H1 (cell line): Measurements from ENCODE around the gene PCTP. TPM values are rescaled to one million over a fixed set of nuclear protein-coding genes. Genes with fewer than 3 reads are reported as not detected.

Source experiments
- CTCF ChIA-PET: fragments of 300-600 bp; sonication (Branson Sonifier 250); formaldehyde crosslinking; loops from one replicate; lab custom pipeline; 2021; ENCODE audit not compliant: partially characterized antibody; lab: Charles Lee
- POLR2A ChIA-PET: fragments of 300-600 bp; sonication (Branson Sonifier 250); formaldehyde crosslinking; loops from one replicate; lab custom pipeline; 2021; ENCODE audit warnings: inconsistent platforms; ENCODE audit not compliant: partially characterized antibody; lab: Charles Lee
- DNase-seq, 2 experiments: peaks; one replicate each; pipeline versions ENCODE4 v3.0.0 to v3.0.0-alpha.2; 2010 to 2022; ENCODE audit warnings: low spot score in 2 of 2, low read depth in 1 of 2, mixed read lengths in 1 of 2
- FAIRE-seq: peaks from 2 replicates; lab custom pipeline; 2011; peaks lifted over from hg19 to GRCh38; lab: Jason Lieb, UNC
- H2AFZ ChIP-seq: 2 replicates; pipeline ENCODE4 v1.8.1; 2012; ENCODE audit warnings: low read length, inconsistent platforms
- H2AK5ac ChIP-seq: 2 replicates; pipeline ENCODE4 v1.6.1; 2013; ENCODE audit warnings: low read depth, low read length
- H2BK120ac ChIP-seq: replicated peaks from 2 replicates; pipeline ENCODE3; 2013; ENCODE audit warnings: low read depth, low read length, inconsistent platforms
- H2BK12ac ChIP-seq: 2 replicates; pipeline ENCODE4 v1.6.1; 2013; ENCODE audit warnings: low read depth, low read length
- H2BK15ac ChIP-seq: 2 replicates; pipeline ENCODE4 v1.6.1; 2013; ENCODE audit warnings: low read length
- H2BK20ac ChIP-seq: 2 replicates; pipeline ENCODE4 v1.6.1; 2013; ENCODE audit warnings: low read length
- H2BK5ac ChIP-seq: 2 replicates; pipeline ENCODE4 v1.6.1; 2013; ENCODE audit warnings: low read depth, low read length
- H3K14ac ChIP-seq: 2 replicates; pipeline ENCODE4 v1.6.1; 2013; ENCODE audit warnings: inconsistent platforms; ENCODE audit not compliant: insufficient read length
- H3K18ac ChIP-seq: 2 replicates; pipeline ENCODE4 v1.6.1; 2013; ENCODE audit warnings: low read length; ENCODE audit errors: extremely low read depth
- H3K23ac ChIP-seq: 2 replicates; pipeline ENCODE4 v1.6.1; 2013; ENCODE audit warnings: inconsistent platforms; ENCODE audit not compliant: insufficient read length
- H3K23me2 ChIP-seq: 2 replicates; pipeline ENCODE4 v1.6.1; 2013; ENCODE audit warnings: low read depth, low read length
- H3K27ac ChIP-seq: 2 replicates; pipeline ENCODE4 v1.6.1; 2011; ENCODE audit warnings: low read depth, low read length, inconsistent platforms
- H3K27me3 ChIP-seq, 4 experiments: replicated peaks in 1 of 4; 1 replicate in 1 of 4; 2 replicates in 3 of 4; pipeline versions ENCODE4 v1.6.1 to v1.8.1; 2011 to 2013; ENCODE audit warnings: low read length in 3 of 4, mild to moderate bottlenecking in 3 of 4, inconsistent platforms in 2 of 4, mixed read lengths in 2 of 4, moderate library complexity in 1 of 4; ENCODE audit not compliant: control insufficient read depth in 3 of 4, insufficient read depth in 3 of 4; ENCODE audit errors: extremely low read depth in 1 of 4
- H3K36me3 ChIP-seq, 4 experiments: 2 replicates each; pipeline versions ENCODE4 v1.6.1 to v1.8.1; 2011 to 2013; ENCODE audit warnings: mild to moderate bottlenecking in 4 of 4, low read length in 3 of 4, moderate library complexity in 2 of 4, control low read depth in 1 of 4, inconsistent platforms in 1 of 4; ENCODE audit not compliant: insufficient read depth in 4 of 4, control insufficient read depth in 2 of 4
- H3K4ac ChIP-seq: replicated peaks from 2 replicates; pipeline ENCODE3; 2013; ENCODE audit warnings: low read length, low read depth, mixed read lengths, inconsistent platforms; ENCODE audit not compliant: insufficient read length
- H3K4me1 ChIP-seq, 4 experiments: replicated peaks in 1 of 4; 1 replicate in 1 of 4; 2 replicates in 3 of 4; pipeline versions ENCODE4 v1.6.1 to v1.8.1; 2011 to 2013; ENCODE audit warnings: low read length in 3 of 4, inconsistent platforms in 2 of 4, mixed read lengths in 1 of 4; ENCODE audit not compliant: insufficient read depth in 4 of 4, control insufficient read depth in 3 of 4
- H3K4me2 ChIP-seq, 2 experiments: 2 replicates each; pipeline versions ENCODE4 v1.6.1 to v1.8.1; 2011 to 2013; ENCODE audit warnings: low read depth in 2 of 2, low read length in 2 of 2, control low read depth in 1 of 2, inconsistent platforms in 1 of 2, mild to moderate bottlenecking in 1 of 2; ENCODE audit not compliant: insufficient read depth in 1 of 2
- H3K4me3 ChIP-seq, 4 experiments: fragments of 200-600, 300-600 bp in 1 of 4; sonication (generic), shearing (Covaris generic), sonication (Bioruptor Twin) in 1 of 4; 2 replicates each; pipeline versions ENCODE4 v1.5.1 to v1.8.1; 2011 to 2016; ENCODE audit warnings: low read length in 4 of 4, low read depth in 3 of 4, control low read depth in 2 of 4, inconsistent platforms in 2 of 4, mild to moderate bottlenecking in 2 of 4, mixed read lengths in 1 of 4, moderate library complexity in 1 of 4; ENCODE audit not compliant: insufficient read depth in 2 of 4; ENCODE audit errors: extremely low read depth in 1 of 4
- H3K56ac ChIP-seq: replicated peaks from 2 replicates; pipeline ENCODE3; 2013; ENCODE audit warnings: low read depth, mild to moderate bottlenecking, mixed read lengths, low read length, inconsistent platforms; ENCODE audit not compliant: insufficient read length
- H3K79me1 ChIP-seq: 2 replicates; pipeline ENCODE4 v1.6.1; 2013; ENCODE audit warnings: low read depth, low read length, control low read depth
- H3K79me2 ChIP-seq, 2 experiments: 2 replicates each; pipeline versions ENCODE4 v1.6.1 to v1.8.1; 2012 to 2013; ENCODE audit warnings: low read length in 2 of 2, mild to moderate bottlenecking in 2 of 2, inconsistent platforms in 1 of 2; ENCODE audit not compliant: insufficient read depth in 2 of 2, control insufficient read depth in 1 of 2
- H3K9ac ChIP-seq, 4 experiments: replicated peaks in 1 of 4; 1 replicate in 1 of 4; 2 replicates in 3 of 4; pipeline versions ENCODE4 v1.6.1 to v1.8.1; 2011 to 2013; ENCODE audit warnings: low read depth in 3 of 4, low read length in 3 of 4, control low read depth in 2 of 4, mild to moderate bottlenecking in 2 of 4, moderate library complexity in 2 of 4, inconsistent platforms in 1 of 4; ENCODE audit errors: extremely low read depth in 1 of 4
- H3K9me3 ChIP-seq, 2 experiments: 2 replicates each; pipeline versions ENCODE4 v1.6.1 to v1.8.1; 2012 to 2013; ENCODE audit warnings: mild to moderate bottlenecking in 2 of 2, moderate library complexity in 2 of 2, control low read depth in 1 of 2, inconsistent platforms in 1 of 2, low read depth in 1 of 2, low read length in 1 of 2, mixed read lengths in 1 of 2; ENCODE audit not compliant: insufficient read depth in 2 of 2
- H4K20me1 ChIP-seq, 2 experiments: replicated peaks in 1 of 2; 2 replicates each; pipeline versions ENCODE3 to v1.8.1; 2011 to 2013; ENCODE audit warnings: inconsistent platforms in 2 of 2, low read length in 2 of 2, mild to moderate bottlenecking in 1 of 2; ENCODE audit not compliant: insufficient read depth in 2 of 2, control insufficient read depth in 1 of 2
- H4K5ac ChIP-seq: 2 replicates; pipeline ENCODE4 v1.6.1; 2013; ENCODE audit warnings: low read length, low read depth, mixed read lengths, inconsistent platforms; ENCODE audit not compliant: insufficient read length
- H4K8ac ChIP-seq: 2 replicates; pipeline ENCODE4 v1.8.0; 2013; ENCODE audit warnings: mild to moderate bottlenecking, moderate library complexity, low read length, inconsistent platforms; ENCODE audit not compliant: insufficient read depth; ENCODE audit errors: extremely low read depth
- H4K91ac ChIP-seq: replicated peaks from 2 replicates; pipeline ENCODE3; 2013; ENCODE audit warnings: low read length, mixed read lengths, inconsistent platforms; ENCODE audit not compliant: insufficient read length
- CBX8 ChIP-seq: fragments of 300-800, 300-1000 bp; sonication (generic); IDR thresholded peaks from 2 replicates; pipeline ENCODE4 v1.7.1; 2016; ENCODE audit warnings: low read depth, low read length, borderline replicate concordance
- JUN ChIP-seq: IDR thresholded peaks from 2 replicates; pipeline ENCODE4 v1.6.1; 2011; ENCODE audit warnings: low read depth, mild to moderate bottlenecking, improper control_type of control experiment, low read length
- KDM4A ChIP-seq: IDR thresholded peaks from one replicate; pipeline ENCODE4 v1.7.1; 2012; ENCODE audit warnings: low read depth, mild to moderate bottlenecking, moderate library complexity, low read length, inconsistent platforms; ENCODE audit not compliant: severe bottlenecking
- MAX ChIP-seq: IDR thresholded peaks from 2 replicates; pipeline ENCODE4 v1.6.1; 2012; ENCODE audit warnings: inconsistent platforms
- SP2 ChIP-seq: IDR thresholded peaks from 2 replicates; pipeline ENCODE4 v1.6.1; 2012; ENCODE audit warnings: mild to moderate bottlenecking, low read length, inconsistent platforms
- WGBS, 2 experiments: shearing (Covaris generic) in 1 of 2; methylation state at CpG; one replicate each; pipeline versions ENCODE4 v1.1.6 to v1.1.7; 2013 to 2015; ENCODE audit warnings: low lambda C conversion rate in 2 of 2, mixed read lengths in 2 of 2, inconsistent platforms in 1 of 2, low coverage in 1 of 2, missing lambda C conversion rate in 1 of 2; ENCODE audit not compliant: insufficient replicate concordance in 2 of 2, insufficient coverage in 1 of 2, insufficient read length in 1 of 2; ENCODE audit errors: extremely low coverage in 1 of 2, missing lambda C conversion rate in 1 of 2; 5-methylcytosine and 5-hydroxymethylcytosine counted together
- polyA plus RNA-seq, 7 experiments: library from polyadenylated mRNA; depleted of rRNA in 3 of 7; stranded (reverse) in 5 of 7; unstranded in 2 of 7; fragments of >200 nt in 5 of 7; fragments of 200-250 nt in 2 of 7; gene quantifications; 1 replicate in 5 of 7; 2 replicates in 1 of 7; 4 replicates in 1 of 7; pipeline versions ENCODE4 v1.2.1 to v1.2.3, GENCODE V29; 2011 to 2013; ENCODE audit warnings: missing spikeins in 2 of 7, mixed read lengths in 2 of 7
- total RNA-seq: library from RNA; stranded (reverse); fragmentation: NEBNext Ultra II Directional; extraction: Animal tissue kit (Norgen Biotek cat#: 25700); gene quantifications from 2 replicates; pipeline ENCODE4 v1.2.1, GENCODE V29; 2021

The PCTP gene
- total and polyA plus RNA-seq, 2 of the 8 experiments (the other 6 are each of a cell fraction or from before 2014, with no cell fraction given), result 14.1 to 14.6 TPM

DNA sequence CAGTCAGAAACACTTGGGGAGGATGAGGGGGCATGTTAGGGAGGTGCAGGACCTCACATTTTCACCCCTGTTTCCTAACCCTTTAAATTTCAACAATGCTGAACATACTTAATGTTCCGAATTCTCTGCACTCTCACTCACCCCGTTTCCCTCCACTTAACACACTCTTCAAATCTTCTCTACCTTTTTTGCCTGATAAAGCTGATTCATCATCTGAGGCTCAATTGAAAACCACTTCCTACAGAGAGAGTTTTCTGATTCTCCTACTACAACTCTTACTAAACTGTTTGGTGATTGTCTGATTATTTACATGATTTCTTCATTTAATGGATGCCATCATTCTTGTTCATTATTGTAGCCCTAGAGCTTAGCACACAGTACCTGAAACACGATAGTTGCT is 42.4 kb downstream of the PCTP start:
- no peaks in the 10 kb centered on the region for H3K23me2 ChIP-seq
- no peak overlapping the region for H2AK5ac ChIP-seq
- no peaks in the 10 kb centered on the region for H3K79me1 ChIP-seq
- H2BK12ac ChIP-seq, result no peak overlapping the region
- no peaks in the 10 kb centered on the region for H3K79me2 ChIP-seq
- no peaks in the 10 kb centered on the region for H4K20me1 ChIP-seq
- no peak overlapping the region for H3K18ac ChIP-seq
- H3K36me3 ChIP-seq, result no peaks in the 10 kb centered on the region
- WGBS, 2 experiments, result 93 to 100% methylated on average over 2 to 3 of the region's 3 CpGs
- H3K27me3 ChIP-seq, result no peaks in the 10 kb centered on the region
- no peak overlapping the region for H3K9ac ChIP-seq
- DNase-seq, result no peak
- no peak overlapping the region for H2BK120ac ChIP-seq
- H3K27ac ChIP-seq, result no peak overlapping the region
- H4K8ac ChIP-seq, result no peak overlapping the region
- H3K14ac ChIP-seq, result no peak overlapping the region
- H3K23ac ChIP-seq, result no peak overlapping the region
- POLR2A ChIA-PET, result no interaction called here
- H2BK15ac ChIP-seq, result no peak overlapping the region
- H3K4me1 ChIP-seq, result peaks cover 0 to 5% (median 2%) of the 10 kb centered on the region in 4 experiments; a peak in 3 of 7 replicates
- no peak overlapping the region for H3K56ac ChIP-seq
- CTCF ChIA-PET, result interaction anchor here (1.1 kb wide), 1 partner anchor 8 kb away, joined by 3 read pairs; no protein-coding TSS in a partner anchor
- no peak overlapping the region for H2AFZ ChIP-seq
- H2BK20ac ChIP-seq, result no peak overlapping the region
- H3K4me2 ChIP-seq, result no peak overlapping the region
- no peak for FAIRE-seq
- no peak overlapping the region for H4K5ac ChIP-seq
- H3K4ac ChIP-seq, result no peak overlapping the region
- no peak overlapping the region for H2BK5ac ChIP-seq
- no peaks in the 10 kb centered on the region for H3K9me3 ChIP-seq
- no peak overlapping the region for H4K91ac ChIP-seq
- no peak overlapping the region for H3K4me3 ChIP-seq
- no peak for TF ChIP-seq MAX
- TF ChIP-seq JUN, result no peak
- TF ChIP-seq SP2, result no peak
- no peak for TF ChIP-seq CBX8
- no peak for TF ChIP-seq KDM4A
